Measurements from ENCODE around the gene GSTM3. TPM values are rescaled to one million over a fixed set of nuclear protein-coding genes. Genes with fewer than 3 reads are reported as not detected.

Gene GSTM3
- total and polyA plus RNA-seq, 10 of the 15 experiments (the other 5 are each of a cell fraction or from before 2014, with no cell fraction given), result not detected

DNA sequence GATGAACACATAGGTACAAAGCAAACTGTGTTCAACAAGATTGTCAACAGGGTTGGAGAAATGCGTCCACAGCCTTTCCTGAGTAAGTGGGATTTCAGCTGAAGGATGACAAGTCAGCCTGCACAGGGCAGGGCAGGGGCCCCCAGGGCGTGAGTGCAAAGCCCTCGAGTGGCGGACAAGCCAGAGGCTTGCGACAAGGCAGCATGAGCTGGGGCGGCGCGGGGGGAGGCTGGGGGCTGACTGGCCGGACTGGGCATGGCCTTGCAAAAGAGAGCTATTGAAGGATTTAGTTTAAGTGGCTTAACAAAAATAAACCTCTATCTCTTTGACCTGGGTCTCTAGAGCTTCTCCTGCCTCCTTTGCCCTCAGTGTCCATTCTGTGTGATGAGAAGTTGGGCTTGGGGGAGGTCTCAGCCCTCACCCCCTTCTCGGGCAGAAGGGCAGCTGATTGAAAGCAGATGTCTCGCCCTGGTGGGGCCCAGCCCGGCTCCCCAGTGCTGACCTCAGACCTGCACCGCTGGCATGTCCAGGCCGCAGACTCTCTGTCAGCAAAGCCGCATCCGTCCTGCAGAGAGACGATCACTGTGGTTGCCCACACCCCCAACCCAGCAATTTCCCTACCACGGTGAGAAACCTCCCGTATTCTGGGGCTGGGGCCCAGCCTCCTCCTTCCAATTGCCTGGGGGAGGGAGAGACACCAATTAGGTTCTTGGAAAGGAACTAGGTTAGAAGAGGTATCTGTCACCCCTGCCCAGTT lies 47.2 kb upstream of the GSTM3 start:
- RAD21 ChIA-PET (ENCODE audit: unreplicated experiment), result interaction anchor here (1.0 to 1.3 kb wide), 2 partner anchors 11 to 196 kb away, joined by 3 to 5 read pairs; partner anchors contain the start of gene AHCYL1
- ATAC-seq (no peak), DNase-seq (ENCODE audit: low read depth, low spot score) (no peak), FAIRE-seq (no peak)
- Histone ChIP-seq H3K4me3 (no peak overlapping the region), H3K9ac (ENCODE audit: control insufficient read depth, insufficient read depth, low read length) (no peak overlapping the region), H3K27me3 (replicated peaks in 1 of 2; ENCODE audit: control insufficient read depth in 2 of 2, insufficient read depth in 2 of 2, low read length in 1 of 2) (no peaks in the 10 kb centered on the region; a peak in 1 of 4 replicates), H4K20me1 (ENCODE audit: control insufficient read depth, insufficient read depth) (no peaks in the 10 kb centered on the region), H3K36me3 (ENCODE audit: control insufficient read depth in 2 of 2, insufficient read depth in 2 of 2, low read length in 1 of 2) (no peaks in the 10 kb centered on the region), H2AFZ (ENCODE audit: control insufficient read depth, low read depth, low read length) (no peak overlapping the region), H3K9me3 (replicated peaks; ENCODE audit: control insufficient read depth, insufficient read depth, low read length) (no peaks in the 10 kb centered on the region), H3K79me2 (ENCODE audit: control insufficient read depth, insufficient read depth, low read length) (no peaks in the 10 kb centered on the region), H3K4me2 (ENCODE audit: control insufficient read depth, insufficient read depth) (no peak overlapping the region), H3K27ac (ENCODE audit: control insufficient read depth, insufficient read depth) (no peak overlapping the region), H3K4me1 (ENCODE audit: control insufficient read depth, insufficient read depth, low read length) (peaks cover 11% of the 10 kb centered on the region)
- in situ Hi-C loops (cut with MboI) (no loop called here), intact Hi-C loops (cut with micrococcal nuclease; ENCODE audit: unreplicated experiment) (no loop called here)
- CTCF ChIA-PET, result interaction anchor here (0.8 to 27.2 kb wide), 3 partner anchors 11 to 192 kb away, joined by 3 to 759 read pairs (median 4); partner anchors contain the start of gene AHCYL1
- POLR2A ChIA-PET, result no interaction called here
- no TSS peak for BruUV-seq (replicated peaks)
- 70% methylated on average over 19 of the region's 19 CpGs for WGBS (ENCODE audit: insufficient coverage, insufficient replicate concordance, low lambda C conversion rate, missing lambda C conversion rate)
- SMC1A ChIA-PET (ENCODE audit: uncharacterized antibody, unreplicated experiment), result interaction anchor here (1.2 to 23.1 kb wide), 2 partner anchors 11 to 195 kb away, joined by 4 to 431 read pairs; partner anchors contain the start of gene AHCYL1
- TF ChIP-seq RELA (IDR thresholded peaks at IDR 0.05; ENCODE audit: borderline replicate concordance, partially characterized antibody), result no peak
- TF ChIP-seq ASH2L (IDR thresholded peaks at IDR 0.05; ENCODE audit: borderline replicate concordance, low read depth), result no peak
- no peak for TF ChIP-seq CBX5 (IDR thresholded peaks at IDR 0.05; ENCODE audit: low read depth)
- no peak for TF ChIP-seq IRF4 (IDR thresholded peaks at IDR 0.05; ENCODE audit: low read depth, low read length)
- TF ChIP-seq HDAC2 (IDR thresholded peaks at IDR 0.05), result no peak
- TF ChIP-seq BMI1 (IDR thresholded peaks at IDR 0.05; ENCODE audit: borderline replicate concordance), result no peak
- TF ChIP-seq ZNF274 (IDR thresholded peaks at IDR 0.05; ENCODE audit: insufficient read depth, insufficient read length), result no peak
- no peak for TF ChIP-seq LARP7 (IDR thresholded peaks at IDR 0.05)

All from GM12878 (cell line).